Measurements from ENCODE around the gene SLC48A1.

SLC48A1 gene

DNA sequence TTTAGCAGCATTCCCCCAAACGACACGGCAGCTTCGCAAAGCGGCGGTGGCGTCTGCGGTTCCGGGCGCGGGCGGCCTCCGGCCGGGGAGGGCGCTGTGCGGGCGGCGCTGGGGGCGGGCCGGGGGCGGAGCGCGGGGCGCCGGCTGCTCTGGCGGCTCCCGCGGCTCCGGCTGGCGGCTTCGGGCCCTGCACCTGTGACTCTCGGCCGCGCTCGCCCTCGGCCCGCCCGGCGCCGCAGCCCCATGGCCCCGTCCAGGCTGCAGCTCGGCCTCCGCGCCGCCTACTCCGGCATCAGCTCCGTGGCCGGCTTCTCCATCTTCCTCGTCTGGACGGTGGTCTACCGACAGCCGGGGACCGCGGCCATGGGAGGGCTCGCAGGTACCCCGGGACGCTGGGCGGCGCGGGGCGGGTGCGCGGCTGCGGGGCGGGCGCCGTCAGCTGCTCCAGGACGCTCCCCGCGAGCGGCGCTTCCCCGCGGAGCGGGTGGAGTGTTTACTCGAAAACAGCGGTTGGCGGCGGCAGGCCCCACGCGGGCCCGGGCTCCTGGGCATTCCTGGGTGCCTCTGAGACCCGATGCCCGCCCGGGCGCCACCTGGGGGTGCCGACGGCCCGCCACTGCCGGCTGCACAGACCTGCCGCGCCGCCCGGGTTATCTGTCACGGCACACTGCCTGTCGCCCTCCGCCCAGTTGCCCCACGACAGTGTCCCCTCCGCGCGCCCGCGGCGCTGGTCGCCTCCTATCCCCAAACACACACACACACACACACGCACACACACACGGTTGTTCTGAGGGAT, at the start of gene SLC48A1:
Gene SLC48A1 (plus strand): TSS at position 177 of the 796 bp plus-strand sequence. CDS start 67 bp downstream, at position 244.
- peak; percentile 66 for DNase-seq (ENCODE audit: low spot score)

DNA sequence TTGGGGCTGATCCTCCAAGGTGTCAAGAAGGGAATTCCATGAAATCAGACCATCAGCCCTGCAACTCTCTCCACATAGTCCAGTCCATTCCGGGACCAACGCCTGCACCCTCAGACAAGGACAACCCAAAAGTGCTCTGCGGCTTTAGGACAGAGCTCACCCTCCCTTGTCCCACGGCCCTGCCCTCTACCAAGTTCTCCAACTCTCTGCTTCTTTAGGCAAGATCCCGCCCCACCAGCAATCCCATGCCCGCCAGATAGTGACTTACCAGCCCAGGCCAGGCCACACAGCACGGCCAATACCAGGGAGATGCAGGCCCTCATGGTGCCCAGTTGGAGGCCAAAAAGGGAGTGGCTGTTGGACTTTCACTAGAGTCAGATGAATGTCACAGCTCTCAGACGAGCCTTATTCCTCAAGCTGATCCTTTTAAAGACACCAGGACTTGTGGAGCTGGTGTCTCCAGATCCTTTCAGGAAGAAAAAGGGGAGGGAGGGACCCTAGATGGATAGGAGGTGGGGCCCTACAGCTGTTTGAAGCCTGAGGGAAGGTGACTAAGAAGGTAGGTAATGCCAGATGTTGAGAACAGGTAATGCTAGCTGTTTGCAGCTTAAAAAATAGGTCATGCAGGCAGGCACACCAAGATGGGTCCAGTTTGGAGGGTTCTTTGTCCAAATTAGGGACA, 47.8 kb upstream of the SLC48A1 start, which contains the start of gene ENDOU:
Gene ENDOU (minus strand): TSS at position 400 of the 682 bp plus-strand sequence. CDS start 77 bp downstream, at position 323.
- DNase-seq (ENCODE audit: low spot score), result no peak

DNA sequence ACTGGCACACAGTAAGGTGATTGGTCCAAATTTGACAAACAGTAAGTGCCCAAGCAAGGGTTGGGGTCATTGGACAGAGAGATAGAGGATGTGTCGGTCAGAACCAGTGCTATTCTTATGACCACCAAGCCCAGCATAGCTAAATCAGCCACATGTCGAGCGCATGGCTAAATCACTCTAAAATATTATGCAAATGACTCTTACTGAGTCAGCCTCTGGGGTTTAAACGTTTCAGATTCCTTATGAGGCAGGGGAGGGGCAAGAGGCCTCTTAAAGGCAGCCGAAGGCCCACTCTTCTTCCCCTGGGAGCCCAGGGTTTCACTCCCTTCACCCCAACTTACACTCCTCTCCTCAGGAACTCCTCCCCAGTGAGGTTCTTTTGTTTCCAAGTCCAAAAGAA, 47.1 kb upstream of the SLC48A1 start:
- DNase-seq (ENCODE audit: low spot score), result no peak

DNA sequence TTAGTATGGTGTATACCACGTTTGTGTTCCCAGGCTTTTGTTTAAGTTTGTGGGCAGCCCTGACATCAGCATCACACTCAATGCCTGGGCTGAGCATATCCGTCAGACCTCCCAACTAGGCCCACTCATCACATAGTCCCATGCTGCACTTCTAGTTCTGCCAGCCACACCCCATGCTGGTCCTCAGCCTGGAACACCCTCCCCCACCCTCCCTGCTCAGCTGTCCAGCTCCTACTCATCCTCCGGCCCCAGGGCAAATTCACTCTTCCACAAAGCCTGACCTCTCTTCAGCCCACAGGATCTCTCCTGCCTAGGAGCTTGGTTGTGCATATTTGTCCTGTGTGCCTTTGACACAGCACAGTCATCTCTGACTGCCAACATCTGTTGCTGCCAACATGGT, 43.8 kb upstream of the SLC48A1 start:
- no peak for DNase-seq (ENCODE audit: low spot score)

DNA sequence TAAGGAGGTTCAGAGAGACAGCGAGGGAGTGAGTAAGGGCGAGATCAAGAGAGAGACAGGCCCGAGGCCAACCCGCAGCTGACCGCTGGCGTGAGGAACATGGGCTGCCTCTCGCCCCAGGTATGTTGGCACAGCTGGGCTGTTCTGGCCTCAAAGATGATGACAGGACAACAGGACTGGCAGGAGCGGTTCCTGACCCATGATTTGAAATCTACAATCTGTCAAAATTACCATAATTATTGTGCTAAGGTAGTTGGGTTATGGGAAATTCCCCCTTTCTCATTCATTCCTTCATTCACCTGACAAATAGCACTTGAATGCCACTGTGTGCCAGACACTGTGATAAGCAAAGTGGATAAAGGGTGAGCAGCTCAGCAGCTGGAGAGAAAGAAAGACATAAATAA, 42.7 kb upstream of the SLC48A1 start:
- no peak for DNase-seq (ENCODE audit: low spot score)

DNA sequence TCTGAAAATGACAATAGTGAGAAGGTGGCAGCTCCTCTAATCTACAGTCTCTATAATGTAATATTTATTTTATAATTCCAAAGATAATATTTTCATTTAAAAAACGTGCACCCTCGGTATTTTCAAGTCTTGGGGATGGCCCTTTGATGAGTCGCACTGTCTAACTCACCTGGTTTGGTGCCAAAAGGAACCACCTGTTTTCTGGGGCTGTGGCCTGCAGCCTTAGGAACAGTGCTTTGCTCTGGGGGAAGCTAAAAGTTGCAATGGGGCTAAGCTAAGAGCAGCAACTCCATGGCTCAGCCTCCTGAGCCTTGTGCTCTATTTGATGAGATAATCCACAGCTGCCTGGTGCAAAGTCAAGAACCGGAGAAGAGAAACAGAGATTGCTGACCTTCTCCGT, 41.3 kb upstream of the SLC48A1 start:
- no peak for DNase-seq (ENCODE audit: low spot score)

DNA sequence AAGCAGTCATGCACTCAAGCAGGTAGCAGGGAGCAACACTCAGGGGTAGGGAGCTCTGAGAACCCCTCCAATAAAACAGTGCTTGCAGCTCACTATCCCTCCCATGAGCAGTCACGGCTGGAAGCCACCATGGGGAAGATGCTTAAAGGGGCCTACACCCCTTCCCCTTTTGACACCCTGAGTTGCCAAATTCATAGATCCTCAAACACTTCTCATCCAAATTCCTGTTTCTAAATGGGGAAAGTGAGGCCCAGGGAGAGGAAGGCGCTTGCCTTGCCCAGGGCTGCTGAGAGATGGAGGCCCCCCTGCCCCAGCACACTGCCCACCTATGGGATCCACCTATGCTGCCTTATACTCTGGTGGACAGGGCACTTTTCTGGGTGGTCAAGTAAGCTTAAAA, 40.5 kb upstream of the SLC48A1 start:
- no peak for DNase-seq (ENCODE audit: low spot score)

DNA sequence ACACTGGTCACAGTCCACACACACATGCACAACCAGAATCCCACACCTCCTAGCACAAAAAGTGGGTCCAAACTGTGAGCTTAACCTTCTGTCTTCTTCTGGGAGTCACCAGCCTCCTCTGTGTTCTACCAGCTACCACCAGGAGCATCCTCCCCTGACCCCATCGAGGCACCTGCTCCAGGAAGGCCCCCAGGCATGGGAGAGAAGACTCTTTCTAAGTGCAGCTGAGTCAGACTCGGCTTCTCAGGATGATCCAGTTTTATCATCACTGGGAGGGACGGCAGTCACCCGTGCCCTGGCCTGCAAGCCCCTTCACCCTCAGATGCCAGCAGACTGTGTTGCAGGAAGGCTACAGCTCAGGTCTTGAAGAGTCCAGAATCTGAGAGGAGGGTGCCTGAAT, 39.9 kb upstream of the SLC48A1 start:
- DNase-seq (ENCODE audit: low spot score), result no peak

DNA sequence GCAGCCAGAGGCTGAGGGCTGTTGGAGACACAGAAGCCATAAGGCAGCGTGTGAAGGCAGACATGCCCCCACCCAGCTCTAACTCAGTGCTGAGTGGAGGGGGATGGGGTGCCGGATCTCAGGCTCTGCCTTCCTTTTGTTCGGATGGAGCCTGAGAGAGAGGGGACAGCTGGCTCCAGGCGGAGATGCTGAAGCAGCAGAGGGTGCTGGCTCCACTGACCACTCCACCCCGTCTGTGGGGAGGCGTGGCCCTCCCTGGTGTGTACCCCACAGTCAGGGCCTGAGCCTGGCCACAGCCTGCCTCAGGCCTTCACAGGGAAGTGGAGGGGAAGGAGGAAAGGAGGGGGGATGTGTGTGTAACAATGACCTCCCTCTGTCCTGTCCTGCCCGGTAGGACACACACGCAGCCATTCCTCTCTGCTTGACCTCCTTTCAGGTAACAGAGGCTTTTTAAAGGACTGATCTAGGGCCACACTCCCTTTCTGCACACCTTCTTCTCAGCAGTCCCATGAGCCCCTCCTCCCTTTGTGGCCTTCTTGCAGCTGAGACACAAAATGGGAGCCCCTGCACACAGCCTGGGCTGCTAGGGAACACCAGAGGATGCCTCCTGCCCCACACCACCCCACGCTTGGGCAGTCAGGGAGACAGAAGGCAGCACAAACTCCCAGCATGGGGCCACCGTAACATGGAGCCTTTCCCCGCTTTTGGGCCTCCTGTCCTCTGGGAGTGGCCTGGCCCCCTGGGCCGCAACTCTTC, 38.1 kb upstream of the SLC48A1 start:
- DNase-seq (ENCODE audit: low spot score), result no peak

DNA sequence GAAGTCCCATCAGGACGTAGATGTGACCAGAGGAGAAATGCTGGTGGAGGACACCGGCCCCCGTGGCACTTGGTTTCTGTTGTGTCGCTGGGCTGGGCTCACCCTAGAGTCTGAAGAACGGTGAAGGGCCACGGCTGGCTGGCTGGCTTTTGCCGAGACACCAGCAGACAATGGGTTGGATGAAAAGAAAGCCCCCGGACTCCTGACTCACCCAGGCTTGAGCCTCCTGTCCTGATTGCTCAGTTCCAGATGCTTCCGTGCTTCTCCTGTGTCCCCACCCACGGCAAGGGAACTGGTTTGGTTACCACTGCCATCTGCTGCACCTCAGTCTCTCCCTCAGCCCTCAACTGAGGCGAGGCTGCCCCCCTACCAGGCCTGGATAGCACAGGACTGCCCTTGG, 37.4 kb upstream of the SLC48A1 start:
- no peak for DNase-seq (ENCODE audit: low spot score)

DNA sequence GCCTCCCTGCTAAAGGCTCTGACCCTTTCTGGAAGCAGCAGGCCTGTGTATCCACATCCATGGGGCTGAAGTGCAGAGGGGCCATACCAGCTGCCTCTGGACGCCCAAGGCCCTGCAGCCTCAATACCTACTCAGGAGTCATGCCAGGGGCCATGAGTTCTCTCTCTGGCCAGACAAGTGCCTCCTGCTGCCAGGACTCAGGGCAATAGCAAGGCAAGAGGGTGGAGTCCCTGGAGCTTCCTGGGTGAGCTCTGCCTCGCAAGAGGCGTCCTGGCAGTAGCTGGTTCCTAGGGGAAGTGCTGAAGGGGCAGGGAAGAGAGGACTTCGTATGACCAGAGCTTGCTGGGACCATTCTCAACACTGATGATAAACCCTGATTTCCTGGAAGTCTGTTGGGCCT, 36.8 kb upstream of the SLC48A1 start:
- no peak for DNase-seq (ENCODE audit: low spot score)

DNA sequence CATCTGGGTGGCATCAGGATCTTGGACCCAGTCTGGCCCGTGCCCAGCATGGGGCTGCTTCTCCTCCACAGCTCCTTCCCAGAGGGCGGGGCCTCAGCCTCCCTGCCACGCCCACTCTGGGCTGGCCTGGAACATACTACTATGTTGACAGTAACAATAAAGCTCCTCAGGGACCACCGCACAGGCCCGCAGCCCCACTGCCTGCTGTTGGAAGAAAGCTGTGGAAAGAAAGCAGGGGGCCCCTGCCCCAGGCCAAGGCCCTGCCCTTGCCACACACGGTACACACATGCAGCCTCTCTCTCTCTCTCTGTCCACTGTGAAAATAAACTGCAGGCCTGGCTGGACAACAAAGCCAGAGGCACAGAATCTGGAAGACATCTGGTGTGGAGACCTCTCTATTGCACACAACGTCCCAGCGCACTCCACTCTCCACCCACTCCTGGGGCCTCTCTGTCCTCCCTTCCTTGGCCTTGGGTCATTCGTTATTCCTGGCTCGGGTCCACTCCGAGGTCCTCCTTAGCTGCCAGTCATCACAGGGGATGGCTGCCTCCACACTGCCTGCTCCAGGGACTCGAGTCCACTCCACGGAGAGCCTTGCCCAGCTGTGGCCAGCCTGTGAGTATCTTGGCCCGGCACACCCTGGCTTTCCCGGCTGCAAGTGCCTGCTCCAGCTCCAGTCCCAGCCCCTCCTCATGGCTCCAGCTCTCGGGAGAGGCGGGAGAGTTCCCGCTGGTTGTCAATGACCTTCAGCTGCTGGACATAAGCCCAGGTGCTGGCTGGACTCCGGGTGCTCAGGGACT, 36.0 kb upstream of the SLC48A1 start:
- DNase-seq (ENCODE audit: low spot score), result no peak

DNA sequence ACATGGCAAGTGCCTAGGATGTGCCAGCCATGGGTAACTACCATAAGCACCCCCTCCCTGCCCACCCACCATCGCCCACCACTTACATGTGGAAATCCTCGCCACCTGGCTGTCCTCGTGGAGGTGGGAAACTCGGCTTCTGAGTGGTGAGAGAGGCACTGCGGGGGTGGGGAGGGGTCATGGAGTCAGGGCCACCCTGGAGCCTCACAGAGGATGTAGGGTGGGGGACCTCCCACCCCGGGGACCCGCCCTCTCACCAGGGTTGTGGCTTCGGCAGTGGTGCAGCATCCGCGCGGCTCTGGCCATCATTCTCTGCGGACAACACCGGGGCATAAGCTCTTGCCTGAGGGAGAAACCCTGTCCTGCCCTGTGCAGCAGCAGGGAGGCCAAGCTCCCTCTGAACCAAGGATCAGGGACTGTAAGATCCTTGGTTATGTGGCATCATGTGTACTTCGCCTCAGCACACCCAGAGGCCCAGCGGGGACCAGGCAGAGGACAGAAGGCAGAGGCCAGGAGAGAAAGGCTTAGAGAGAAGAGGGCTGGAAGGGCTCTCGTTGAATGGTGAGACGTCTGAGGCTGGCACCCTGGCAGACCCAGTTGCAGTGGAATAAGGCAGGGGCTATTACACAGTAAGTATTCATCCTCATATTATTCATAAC, 35.0 kb upstream of the SLC48A1 start:
- DNase-seq (ENCODE audit: low spot score), result no peak

DNA sequence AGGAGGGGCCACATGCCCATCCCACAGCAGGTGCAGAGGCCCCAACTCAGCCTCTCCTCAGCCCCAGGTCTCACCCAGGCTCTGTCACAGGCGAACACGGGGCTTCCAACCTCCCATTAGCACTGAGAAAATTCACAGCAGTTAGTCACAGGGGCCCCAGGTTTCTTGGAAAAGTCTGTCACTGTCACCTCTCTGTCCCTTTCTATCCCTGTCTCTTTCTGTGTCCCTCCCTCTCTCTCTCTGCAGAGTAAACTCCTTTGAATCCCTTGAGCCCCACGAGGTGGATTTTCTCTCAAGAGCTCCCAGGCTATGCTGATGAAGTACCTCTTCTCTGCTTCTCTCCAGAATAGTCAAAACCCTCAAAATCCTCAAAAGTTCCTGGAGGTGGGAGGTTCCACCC, 33.7 kb upstream of the SLC48A1 start:
- no peak for DNase-seq (ENCODE audit: low spot score)

DNA sequence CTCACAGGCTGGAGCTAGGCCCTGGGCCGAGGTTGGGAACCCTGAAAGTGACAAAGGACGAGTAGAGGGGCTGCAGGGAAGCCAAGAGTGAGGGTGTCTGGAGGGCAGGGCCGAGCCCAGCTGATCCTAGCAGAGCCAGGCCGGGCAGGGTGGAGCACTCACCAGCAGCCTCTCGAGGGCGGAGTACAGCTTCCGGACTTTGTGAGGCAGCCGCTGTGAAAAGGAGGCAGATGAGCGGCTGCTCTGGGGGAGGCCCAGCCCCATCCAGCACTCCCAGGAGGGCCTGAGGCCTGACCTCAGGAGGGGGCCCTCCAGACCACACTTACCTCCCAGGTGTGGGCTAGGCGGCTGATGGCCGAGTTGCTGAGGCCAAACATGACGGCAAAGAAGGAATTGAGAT, 33.1 kb upstream of the SLC48A1 start:
- no peak for DNase-seq (ENCODE audit: low spot score)

DNA sequence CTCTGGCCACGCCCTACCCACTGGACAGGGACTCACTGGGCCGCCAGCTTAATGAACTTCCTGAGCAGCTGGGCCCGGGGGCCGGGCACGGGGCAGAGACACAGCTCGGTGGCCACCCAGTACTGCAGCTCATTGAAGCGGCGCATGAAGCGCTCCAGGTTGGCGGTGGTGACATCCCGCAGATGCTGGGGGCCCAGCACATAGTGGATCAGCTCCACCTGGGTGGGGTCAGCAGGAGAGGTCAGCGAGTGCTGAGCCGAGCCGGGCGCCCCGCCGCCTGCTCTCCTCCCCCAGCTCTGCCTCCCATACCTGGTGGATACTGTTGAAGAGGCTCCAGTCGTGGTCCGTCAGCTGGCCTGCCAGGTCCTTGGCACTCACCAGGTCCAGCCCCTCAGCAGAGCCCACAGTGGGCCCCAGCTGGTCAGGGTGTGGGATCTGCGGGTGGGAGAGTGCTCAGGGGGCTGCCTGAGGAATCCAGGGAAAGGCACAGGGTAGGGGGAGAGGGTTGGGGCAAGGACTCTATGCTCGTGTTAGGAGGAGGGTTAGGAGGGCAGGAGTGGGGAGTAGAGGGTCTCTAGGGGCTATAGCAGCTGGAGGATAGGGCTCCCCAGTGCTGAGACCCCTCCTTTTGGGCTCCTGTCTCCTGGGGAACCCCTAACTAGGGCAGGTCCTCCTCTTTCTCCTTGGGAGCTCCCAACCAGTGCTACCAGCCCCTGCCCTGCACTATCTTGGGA, 32.3 kb upstream of the SLC48A1 start:
- peak; percentile 15 for DNase-seq (ENCODE audit: low spot score)

DNA sequence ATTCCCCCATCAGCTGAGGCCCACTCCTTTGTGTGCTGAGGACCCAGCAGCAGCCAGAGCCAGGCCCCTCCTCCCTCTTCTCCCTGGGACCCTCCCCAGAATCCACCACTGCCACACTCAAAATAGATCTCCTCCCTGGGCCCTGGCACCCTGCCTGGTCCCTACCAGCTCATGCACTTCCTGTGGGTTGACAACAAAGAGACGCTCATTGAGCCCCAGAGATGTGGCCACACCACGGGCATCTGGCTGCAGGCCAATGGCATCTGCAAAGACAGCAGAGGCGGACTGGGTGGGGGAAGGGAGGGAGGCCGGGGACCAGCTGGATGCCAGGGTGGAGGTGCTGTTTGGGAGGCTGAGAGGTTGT, 31.7 kb upstream of the SLC48A1 start:
- peak; percentile 79 for DNase-seq (ENCODE audit: low spot score)

DNA sequence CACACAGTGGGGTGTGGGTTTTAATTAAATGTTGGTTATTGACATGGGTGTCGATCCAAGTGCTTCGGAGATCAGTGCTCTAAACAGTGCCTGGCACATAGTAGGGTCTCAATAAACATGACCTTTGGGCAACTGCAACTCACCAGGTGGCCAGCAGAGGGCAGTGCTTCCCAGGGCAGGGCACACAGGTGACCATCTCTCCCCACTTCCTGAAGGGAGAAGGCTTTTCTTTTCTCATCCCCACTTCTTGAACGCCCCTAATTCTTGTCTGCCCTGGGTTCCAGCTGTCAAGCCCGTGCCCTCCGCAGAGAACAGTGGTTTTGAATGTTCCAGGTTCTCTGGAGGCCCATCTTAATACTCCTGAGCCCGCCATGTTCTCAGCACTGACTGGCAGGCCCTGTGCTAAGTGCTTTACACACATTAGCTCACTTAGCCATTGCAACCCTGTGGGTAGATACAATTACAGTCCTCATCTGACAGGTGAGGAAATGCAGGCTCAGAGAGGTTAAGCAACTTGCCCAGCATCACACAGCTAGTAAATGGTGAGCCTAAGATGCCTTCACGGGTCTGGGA, 30.7 kb upstream of the SLC48A1 start:
- peak; percentile 62 for DNase-seq (ENCODE audit: low spot score)

DNA sequence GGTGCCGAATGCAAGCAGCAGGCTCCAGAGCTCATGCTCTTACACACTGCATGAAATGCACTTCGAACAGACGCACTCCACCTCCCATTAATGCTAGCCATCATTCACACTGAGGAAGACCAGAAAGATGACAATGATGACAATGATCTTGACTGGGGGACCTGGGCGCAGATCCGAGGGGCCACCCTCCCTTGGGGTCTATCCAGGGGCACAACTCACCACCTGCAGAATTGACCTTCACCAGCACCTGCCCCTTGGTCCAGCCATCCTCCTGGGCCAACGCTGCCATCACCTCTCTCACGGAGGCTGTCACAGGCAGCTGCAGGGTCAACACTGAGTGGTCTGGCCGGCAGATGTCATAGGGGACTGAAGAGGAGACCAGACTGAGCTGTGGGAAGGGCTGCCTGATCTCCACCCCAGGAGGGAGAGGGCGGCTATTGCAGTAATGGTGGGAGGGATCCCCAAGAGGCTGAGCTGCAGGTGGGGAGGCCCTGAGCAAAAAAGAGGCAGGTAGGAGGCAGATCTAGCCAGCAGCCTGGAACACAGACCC, 29.7 kb upstream of the SLC48A1 start:
- no peak for DNase-seq (ENCODE audit: low spot score)

DNA sequence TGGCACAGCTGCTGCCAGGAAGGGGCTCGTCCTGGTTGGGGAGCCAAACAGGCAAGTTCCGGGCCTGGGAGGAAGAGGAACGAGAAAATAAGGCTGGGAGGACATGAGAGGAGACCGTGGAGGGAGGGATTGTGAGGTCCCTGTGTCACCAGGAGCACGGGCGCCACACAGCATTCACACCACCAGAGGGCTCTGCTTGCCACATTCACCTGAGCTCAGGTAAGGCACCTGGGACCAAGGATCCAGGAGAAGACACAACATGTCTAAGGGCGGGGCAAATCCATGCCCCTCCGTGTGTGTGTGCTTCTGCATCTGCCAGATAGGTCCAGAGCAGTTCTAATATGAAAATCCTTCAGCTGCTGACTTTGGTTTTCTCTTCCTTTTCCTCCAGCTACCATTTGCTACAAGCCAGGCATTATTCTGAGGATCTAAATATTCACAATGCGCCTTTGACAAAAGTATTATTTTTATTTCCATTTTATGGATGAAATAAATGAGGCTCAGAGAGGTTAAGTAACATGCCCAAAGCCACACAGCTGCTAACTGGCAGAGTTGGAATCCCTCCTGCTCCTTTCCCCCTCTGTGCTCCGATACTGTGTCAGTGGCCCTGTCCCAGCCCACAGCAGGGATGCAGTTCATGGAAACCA, 28.9 kb upstream of the SLC48A1 start:
- DNase-seq (ENCODE audit: low spot score), result peak; percentile 70

Data from CD4-positive, alpha-beta T cell treated with Interleukin-6 at 100 ng/mL for 8 hours (primary cell).